SK-N-SH treated with all-trans-retinoic acid at 6 μM for 48 hours (cell line): ENCODE results near the gene FLT4.

Experiments
- ATAC-seq: fragments of 200-7000 bp; cut with Tn5 transposase; 3 replicates; pipeline ENCODE4 v1.9.1; 2020; ENCODE audit warnings: mild to moderate bottlenecking, moderate library complexity
- ARNTL ChIP-seq: fragments of 450-650 bp; formaldehyde crosslinking; IDR thresholded peaks from 2 replicates; pipeline ENCODE4 v1.5.0; 2020; ENCODE audit warnings: low read depth, mild to moderate bottlenecking, moderate library complexity, borderline replicate concordance
- BACH2 ChIP-seq: fragments of 250-450 bp; sonication (Bioruptor Pico); IDR thresholded peaks from 2 replicates; pipeline ENCODE4 v1.9.0; 2021; ENCODE audit warnings: mild to moderate bottlenecking, borderline replicate concordance
- CSDC2 ChIP-seq: fragments of 250-450 bp; sonication (Bioruptor Pico); IDR thresholded peaks from 2 replicates; pipeline ENCODE4 v1.5.0; 2020; ENCODE audit warnings: mild to moderate bottlenecking, moderate library complexity
- CSRNP3 ChIP-seq: fragments of 250-450 bp; sonication (Bioruptor Pico); IDR thresholded peaks from 2 replicates; pipeline ENCODE4 v1.5.1; 2021; ENCODE audit warnings: mild to moderate bottlenecking, moderate library complexity
- ESRRG ChIP-seq: fragments of 250-450 bp; sonication (Bioruptor Pico); IDR thresholded peaks from 2 replicates; pipeline ENCODE4 v1.6.1; 2021; ENCODE audit warnings: mild to moderate bottlenecking
- GLIS3 ChIP-seq: fragments of 250-450 bp; sonication (Bioruptor Pico); IDR thresholded peaks from 2 replicates; pipeline ENCODE4 v1.5.0; 2020; ENCODE audit warnings: mild to moderate bottlenecking, moderate library complexity
- ISL1 ChIP-seq: fragments of 250-450 bp; sonication (Bioruptor Pico); IDR thresholded peaks from 2 replicates; pipeline ENCODE4 v2.1.2; 2022; ENCODE audit warnings: mild to moderate bottlenecking, moderate library complexity
- OSR1 ChIP-seq: fragments of 250-450 bp; sonication (Bioruptor Pico); IDR thresholded peaks from 2 replicates; pipeline ENCODE4 v1.8.0; 2022; ENCODE audit warnings: moderate library complexity, mild to moderate bottlenecking, inconsistent platforms
- PATZ1 ChIP-seq: fragments of 250-450 bp; sonication (Bioruptor Pico); IDR thresholded peaks from 2 replicates; pipeline ENCODE4 v1.8.0; 2020; ENCODE audit warnings: mild to moderate bottlenecking, moderate library complexity, borderline replicate concordance
- PPARA ChIP-seq: fragments of 250-450 bp; sonication (Bioruptor Pico); IDR thresholded peaks from 2 replicates; pipeline ENCODE4 v1.5.0; 2020; ENCODE audit warnings: mild to moderate bottlenecking, borderline replicate concordance
- SNAI2 ChIP-seq: fragments of 250-450 bp; sonication (Bioruptor Pico); IDR thresholded peaks from 2 replicates; pipeline ENCODE4 v1.5.0; 2020; ENCODE audit warnings: mild to moderate bottlenecking, moderate library complexity
- TCF4 ChIP-seq: fragments of 250-450 bp; sonication (Bioruptor Pico); IDR thresholded peaks from 2 replicates; pipeline ENCODE4 v1.8.0; 2021; ENCODE audit warnings: mild to moderate bottlenecking, moderate library complexity, borderline replicate concordance
- TOX ChIP-seq: fragments of 250-450 bp; sonication (Bioruptor Pico); IDR thresholded peaks from 2 replicates; pipeline ENCODE4 v1.8.0; 2021; ENCODE audit warnings: mild to moderate bottlenecking, moderate library complexity, borderline replicate concordance
- ZC3H10 ChIP-seq: fragments of 250-450 bp; sonication (Bioruptor Pico); IDR thresholded peaks from 2 replicates; pipeline ENCODE4 v1.5.1; 2021; ENCODE audit warnings: mild to moderate bottlenecking, moderate library complexity
- ZFP3 ChIP-seq: fragments of 250-450 bp; sonication (Bioruptor Pico); IDR thresholded peaks from 2 replicates; pipeline ENCODE4 v1.5.0; 2020; ENCODE audit warnings: mild to moderate bottlenecking, moderate library complexity
- ZNF70 ChIP-seq: fragments of 450-650 bp; formaldehyde crosslinking; IDR thresholded peaks from 2 replicates; pipeline ENCODE4 v1.5.0; 2020; ENCODE audit warnings: mild to moderate bottlenecking, moderate library complexity
- ZNF8 ChIP-seq: fragments of 450-650 bp; formaldehyde crosslinking; IDR thresholded peaks from 2 replicates; pipeline ENCODE4 v1.5.0; 2020; ENCODE audit warnings: mild to moderate bottlenecking, moderate library complexity
- TF ChIP-seq, protein P1 (sequence below): fragments of 250-450 bp; sonication (Bioruptor Pico); IDR thresholded peaks from 2 replicates; pipeline ENCODE4 v1.8.0; 2021; ENCODE audit warnings: low read depth, mild to moderate bottlenecking, moderate library complexity, borderline replicate concordance
- TF ChIP-seq, protein P2 (sequence below): fragments of 250-450 bp; sonication (Bioruptor Pico); IDR thresholded peaks from 2 replicates; pipeline ENCODE4 v1.5.0; 2020; ENCODE audit warnings: mild to moderate bottlenecking, moderate library complexity

Gene FLT4

GRCh38 chr5:180619563-180619915, 29.9 kb downstream of the FLT4 start (continued):
- TF ChIP-seq, protein P1, sequence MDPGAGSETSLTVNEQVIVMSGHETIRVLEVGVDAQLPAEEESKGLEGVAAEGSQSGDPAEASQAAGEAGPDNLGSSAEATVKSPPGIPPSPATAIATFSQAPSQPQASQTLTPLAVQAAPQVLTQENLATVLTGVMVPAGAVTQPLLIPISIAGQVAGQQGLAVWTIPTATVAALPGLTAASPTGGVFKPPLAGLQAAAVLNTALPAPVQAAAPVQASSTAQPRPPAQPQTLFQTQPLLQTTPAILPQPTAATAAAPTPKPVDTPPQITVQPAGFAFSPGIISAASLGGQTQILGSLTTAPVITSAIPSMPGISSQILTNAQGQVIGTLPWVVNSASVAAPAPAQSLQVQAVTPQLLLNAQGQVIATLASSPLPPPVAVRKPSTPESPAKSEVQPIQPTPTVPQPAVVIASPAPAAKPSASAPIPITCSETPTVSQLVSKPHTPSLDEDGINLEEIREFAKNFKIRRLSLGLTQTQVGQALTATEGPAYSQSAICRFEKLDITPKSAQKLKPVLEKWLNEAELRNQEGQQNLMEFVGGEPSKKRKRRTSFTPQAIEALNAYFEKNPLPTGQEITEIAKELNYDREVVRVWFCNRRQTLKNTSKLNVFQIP (CRISPR knock-in tag): no peak

- TF ChIP-seq PPARA (CRISPR knock-in tag): no peak
- no peak for TF ChIP-seq CSDC2 (CRISPR knock-in tag)
- TF ChIP-seq CSRNP3 (CRISPR knock-in tag): no peak
- TF ChIP-seq, protein P1 (CRISPR knock-in tag): no peak
- no peak for TF ChIP-seq ISL1 (CRISPR knock-in tag)
- no peak for TF ChIP-seq ZNF70 (CRISPR knock-in tag)
- TF ChIP-seq, protein P2, sequence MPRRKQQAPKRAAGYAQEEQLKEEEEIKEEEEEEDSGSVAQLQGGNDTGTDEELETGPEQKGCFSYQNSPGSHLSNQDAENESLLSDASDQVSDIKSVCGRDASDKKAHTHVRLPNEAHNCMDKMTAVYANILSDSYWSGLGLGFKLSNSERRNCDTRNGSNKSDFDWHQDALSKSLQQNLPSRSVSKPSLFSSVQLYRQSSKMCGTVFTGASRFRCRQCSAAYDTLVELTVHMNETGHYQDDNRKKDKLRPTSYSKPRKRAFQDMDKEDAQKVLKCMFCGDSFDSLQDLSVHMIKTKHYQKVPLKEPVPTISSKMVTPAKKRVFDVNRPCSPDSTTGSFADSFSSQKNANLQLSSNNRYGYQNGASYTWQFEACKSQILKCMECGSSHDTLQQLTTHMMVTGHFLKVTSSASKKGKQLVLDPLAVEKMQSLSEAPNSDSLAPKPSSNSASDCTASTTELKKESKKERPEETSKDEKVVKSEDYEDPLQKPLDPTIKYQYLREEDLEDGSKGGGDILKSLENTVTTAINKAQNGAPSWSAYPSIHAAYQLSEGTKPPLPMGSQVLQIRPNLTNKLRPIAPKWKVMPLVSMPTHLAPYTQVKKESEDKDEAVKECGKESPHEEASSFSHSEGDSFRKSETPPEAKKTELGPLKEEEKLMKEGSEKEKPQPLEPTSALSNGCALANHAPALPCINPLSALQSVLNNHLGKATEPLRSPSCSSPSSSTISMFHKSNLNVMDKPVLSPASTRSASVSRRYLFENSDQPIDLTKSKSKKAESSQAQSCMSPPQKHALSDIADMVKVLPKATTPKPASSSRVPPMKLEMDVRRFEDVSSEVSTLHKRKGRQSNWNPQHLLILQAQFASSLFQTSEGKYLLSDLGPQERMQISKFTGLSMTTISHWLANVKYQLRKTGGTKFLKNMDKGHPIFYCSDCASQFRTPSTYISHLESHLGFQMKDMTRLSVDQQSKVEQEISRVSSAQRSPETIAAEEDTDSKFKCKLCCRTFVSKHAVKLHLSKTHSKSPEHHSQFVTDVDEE (CRISPR knock-in tag): no peak
- no peak for TF ChIP-seq OSR1 (CRISPR knock-in tag)
- TF ChIP-seq ZNF8 (CRISPR knock-in tag): no peak
- no peak for TF ChIP-seq BACH2 (CRISPR knock-in tag)
- no peak for TF ChIP-seq TOX
- no peak for TF ChIP-seq TCF4 (CRISPR knock-in tag)
- no peak for TF ChIP-seq ZFP3 (CRISPR knock-in tag)
- TF ChIP-seq GLIS3 (CRISPR knock-in tag): no peak
- TF ChIP-seq ESRRG: no peak
- TF ChIP-seq PATZ1 (CRISPR knock-in tag): no peak
- TF ChIP-seq ZC3H10 (CRISPR knock-in tag): no peak
- TF ChIP-seq SNAI2 (CRISPR knock-in tag): no peak
- no peak for TF ChIP-seq ARNTL (CRISPR knock-in tag)
- ATAC-seq: peak; percentile 81
These were observed 30.4 kb downstream of the FLT4 start for GRCh38 chr5:180618829-180619562.

DNA sequence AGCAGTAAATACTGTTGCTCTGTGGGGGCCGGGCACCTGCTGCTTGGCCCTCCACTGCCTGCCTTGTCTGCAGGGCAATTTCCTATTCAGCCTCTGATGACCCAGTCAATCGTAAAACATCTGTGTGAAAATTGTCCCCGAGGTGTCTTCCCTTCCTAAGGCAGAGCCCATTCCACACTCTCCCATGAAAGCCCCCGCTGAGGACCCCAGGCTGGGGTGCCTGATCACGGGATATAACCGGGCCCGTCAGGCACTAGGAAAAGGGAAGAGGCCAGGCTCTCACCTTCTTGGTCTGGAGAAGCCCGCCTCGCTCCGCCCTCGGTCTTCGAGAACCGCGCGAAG, 30.9 kb downstream of the FLT4 start:
- TF ChIP-seq ISL1 (CRISPR knock-in tag) (no peak), OSR1 (CRISPR knock-in tag) (no peak), ESRRG (no peak), CSDC2 (CRISPR knock-in tag) (no peak), ZNF70 (CRISPR knock-in tag) (no peak), SNAI2 (CRISPR knock-in tag) (no peak), TCF4 (CRISPR knock-in tag) (no peak), ZC3H10 (CRISPR knock-in tag) (no peak)
- TF ChIP-seq, protein P1 (CRISPR knock-in tag): no peak
- ATAC-seq: no peak; the same call in 2 of the 3 replicates
